ENCODE data around the gene MYO3B. TPM values are rescaled to one million over a fixed set of nuclear protein-coding genes. Genes with fewer than 3 reads are reported as not detected.

MYO3B gene
- total RNA-seq, 1 experiment from 2014 or later = 0.63 TPM

DNA sequence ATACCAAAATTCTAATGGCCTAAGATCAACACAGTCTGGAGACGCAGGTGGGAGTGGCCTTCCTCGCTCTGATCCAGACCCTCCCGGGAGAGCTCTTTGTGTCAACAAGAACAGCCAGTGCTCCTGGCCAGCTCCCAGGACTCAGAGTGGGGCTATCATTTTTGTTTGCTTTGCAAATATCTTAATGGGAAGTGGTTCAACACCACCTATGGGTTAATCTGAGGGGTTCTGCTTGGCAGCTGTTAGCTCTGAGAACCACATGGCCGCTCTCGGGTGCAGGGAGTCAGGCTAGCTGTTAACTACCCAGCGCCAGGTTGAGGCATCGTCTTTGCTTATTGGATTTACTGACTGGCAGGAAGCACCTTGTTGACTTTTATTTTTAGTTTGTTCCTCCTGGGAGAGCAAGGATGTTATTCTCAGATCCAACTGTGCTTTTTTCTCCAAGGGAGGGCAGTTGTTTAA, 352.4 kb downstream of the MYO3B start:
- H4K8ac ChIP-seq (replicated peaks; ENCODE audit: insufficient read length, low read depth, low read length) = no peak overlapping the region
- peak; percentile 62 for DNase-seq
- H3K9me3 ChIP-seq (ENCODE audit: control insufficient read depth, low read depth, low read length) = no peaks in the 10 kb centered on the region
- H4K91ac ChIP-seq (ENCODE audit: insufficient read length, low read depth, low read length) = no peak overlapping the region
- no peak overlapping the region for H3K9ac ChIP-seq (ENCODE audit: extremely low read depth, insufficient read length, low read length)
- no peak overlapping the region for H2BK15ac ChIP-seq (ENCODE audit: low read depth, low read length)
- no peak overlapping the region for H4K5ac ChIP-seq (ENCODE audit: insufficient read length, low read depth, low read length)
- H3K27ac ChIP-seq (ENCODE audit: insufficient read length, low read depth, low read length) = no peak overlapping the region
- H3T11ph ChIP-seq (ENCODE audit: low read length) = no peak overlapping the region
- H3K79me1 ChIP-seq (ENCODE audit: insufficient read depth, low read depth, low read length, poor library complexity, severe bottlenecking) = no peaks in the 10 kb centered on the region
- no peak overlapping the region for H2AFZ ChIP-seq (ENCODE audit: low read length)
- no peak overlapping the region for H3K4me3 Mint-ChIP-seq
- H3K23me2 ChIP-seq (ENCODE audit: insufficient read length, low read depth, low read length, poor library complexity, severe bottlenecking) = no peaks in the 10 kb centered on the region
- H2AK5ac ChIP-seq (ENCODE audit: insufficient read length, low read length) = no peak overlapping the region
- H3K4me1 Mint-ChIP-seq = peaks cover 20 to 21% of the 10 kb centered on the region in 2 experiments
- H2BK5ac ChIP-seq (ENCODE audit: insufficient read length, low read length) = no peak overlapping the region
- H2BK12ac ChIP-seq (ENCODE audit: insufficient read length, low read depth, low read length) = no peak overlapping the region
- no peaks in the 10 kb centered on the region for H3K9me3 Mint-ChIP-seq
- H4K20me1 ChIP-seq (ENCODE audit: control insufficient read depth, insufficient read depth, insufficient read length) = no peaks in the 10 kb centered on the region
- H3K14ac ChIP-seq (ENCODE audit: insufficient read depth, low read length) = no peak overlapping the region
- no peak overlapping the region for H3K18ac ChIP-seq (ENCODE audit: insufficient read length, low read depth, low read length)
- H3K27ac Mint-ChIP-seq = no peak overlapping the region
- H3K4ac ChIP-seq (ENCODE audit: low read depth, low read length) = no peak overlapping the region
- no peak overlapping the region for H3K23ac ChIP-seq (ENCODE audit: insufficient read length, low read depth, low read length)
- H3K27me3 Mint-ChIP-seq (ENCODE audit: low read depth) = peaks cover 2% of the 10 kb centered on the region
- 0 out of 7 replicates have a peak, but pooled peaks cover 0 to 2% (median 0%) of the 10 kb centered on the region in 3 experiments for H3K36me3 Mint-ChIP-seq (ENCODE audit: insufficient read depth in 1 of 3, low read depth in 3 of 3)
- H3K56ac ChIP-seq (ENCODE audit: insufficient read length, low read depth, low read length) = no peak overlapping the region
- H2BK20ac ChIP-seq (ENCODE audit: low read depth, low read length, poor library complexity, severe bottlenecking) = no peak overlapping the region
- H3K79me2 ChIP-seq (ENCODE audit: insufficient read depth, low read length) = no peaks in the 10 kb centered on the region
- no CpG with 5 or more reads among the region's 7 CpGs for WGBS (ENCODE audit: extremely low coverage, insufficient read length, low lambda C conversion rate)
- no peak overlapping the region for H3K4me2 ChIP-seq (ENCODE audit: insufficient read depth, insufficient read length, low read length)
- TF ChIP-seq, protein P1, sequence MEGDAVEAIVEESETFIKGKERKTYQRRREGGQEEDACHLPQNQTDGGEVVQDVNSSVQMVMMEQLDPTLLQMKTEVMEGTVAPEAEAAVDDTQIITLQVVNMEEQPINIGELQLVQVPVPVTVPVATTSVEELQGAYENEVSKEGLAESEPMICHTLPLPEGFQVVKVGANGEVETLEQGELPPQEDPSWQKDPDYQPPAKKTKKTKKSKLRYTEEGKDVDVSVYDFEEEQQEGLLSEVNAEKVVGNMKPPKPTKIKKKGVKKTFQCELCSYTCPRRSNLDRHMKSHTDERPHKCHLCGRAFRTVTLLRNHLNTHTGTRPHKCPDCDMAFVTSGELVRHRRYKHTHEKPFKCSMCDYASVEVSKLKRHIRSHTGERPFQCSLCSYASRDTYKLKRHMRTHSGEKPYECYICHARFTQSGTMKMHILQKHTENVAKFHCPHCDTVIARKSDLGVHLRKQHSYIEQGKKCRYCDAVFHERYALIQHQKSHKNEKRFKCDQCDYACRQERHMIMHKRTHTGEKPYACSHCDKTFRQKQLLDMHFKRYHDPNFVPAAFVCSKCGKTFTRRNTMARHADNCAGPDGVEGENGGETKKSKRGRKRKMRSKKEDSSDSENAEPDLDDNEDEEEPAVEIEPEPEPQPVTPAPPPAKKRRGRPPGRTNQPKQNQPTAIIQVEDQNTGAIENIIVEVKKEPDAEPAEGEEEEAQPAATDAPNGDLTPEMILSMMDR (conservative IDR thresholded peaks at IDR 0.05) = no peak; the same call in 2 of the 3 replicates
- H3K4me1 ChIP-seq (ENCODE audit: insufficient read depth, low read length) = no peaks in the 10 kb centered on the region
- H3K27me3 ChIP-seq (ENCODE audit: insufficient read depth, low read length) = no peaks in the 10 kb centered on the region
- no peak overlapping the region for H2BK120ac ChIP-seq (ENCODE audit: low read depth, low read length, poor library complexity, severe bottlenecking)

Measured in H9 (cell line).